PC-3 (cell line): ENCODE measurements around the gene FOLR2. TPM values are rescaled to one million over a fixed set of nuclear protein-coding genes. Genes with fewer than 3 reads are reported as not detected.

ENCODE experiments used
- ATAC-seq: fragments of 200-7000 bp; cut with Tn5 transposase; 2 replicates; pipeline ENCODE4 v1.9.1; 2020; ENCODE audit warnings: mild to moderate bottlenecking, moderate library complexity
- BruUV-seq: library from RNA; stranded (reverse); fragments of 400-500 nt; replicated peaks from 2 replicates; lab custom pipeline; 2021; lab: Mats Ljungman, UMichigan
- CTCF ChIA-PET: fragments of 300-600 bp; sonication (Branson Sonifier 250); formaldehyde crosslinking; loops from one replicate; lab custom pipeline; 2022; ENCODE audit warnings: antibody characterized with exemption; lab: Charles Lee
- POLR2A ChIA-PET: fragments of 300-600 bp; sonication (Branson Sonifier 250); formaldehyde crosslinking; loops from one replicate; lab custom pipeline; 2022; ENCODE audit warnings: antibody characterized with exemption; ENCODE audit not compliant: unreplicated experiment; lab: Charles Lee
- DNase-seq: peaks from one replicate; pipeline ENCODE4 v3.0.0-alpha.2; 2015
- H2AFZ ChIP-seq: fragments of 300-600 bp; sonication (generic); 2 replicates; pipeline ENCODE4 v1.6.0; 2016; ENCODE audit warnings: antibody characterized with exemption, low read length
- H3F3A ChIP-seq: fragments of 300-600 bp; sonication (generic); one replicate; pipeline ENCODE4 v1.6.0; 2017; ENCODE audit warnings: antibody characterized with exemption, low read length, control low read depth, mild to moderate bottlenecking; ENCODE audit not compliant: unreplicated experiment
- H3K27ac ChIP-seq: fragments of 300-600 bp; sonication (generic); 2 replicates; pipeline ENCODE4 v1.5.1; 2016; ENCODE audit warnings: mild to moderate bottlenecking, low read length
- H3K27me3 ChIP-seq: fragments of 300-600 bp; sonication (generic); 2 replicates; pipeline ENCODE4 v1.6.1; 2016; ENCODE audit warnings: low read length, mixed read lengths
- H3K36me3 ChIP-seq: fragments of 300-600 bp; sonication (generic); 2 replicates; pipeline ENCODE4 v1.6.1; 2016; ENCODE audit warnings: low read depth, mixed run types, low read length, mixed read lengths
- H3K4me1 ChIP-seq: fragments of 300-600 bp; sonication (generic); 2 replicates; pipeline ENCODE4 v1.5.1; 2016; ENCODE audit warnings: low read length; ENCODE audit not compliant: insufficient read depth
- H3K4me2 ChIP-seq: fragments of 300-600 bp; sonication (generic); 2 replicates; pipeline ENCODE4 v1.6.0; 2016; ENCODE audit warnings: low read length
- H3K4me3 ChIP-seq: fragments of 300-600 bp; sonication (generic); 2 replicates; pipeline ENCODE4 v1.5.1; 2016; ENCODE audit warnings: mild to moderate bottlenecking, low read length, mixed read lengths
- H3K79me2 ChIP-seq: fragments of 300-600 bp; sonication (generic); 2 replicates; pipeline ENCODE4 v1.6.1; 2017; ENCODE audit warnings: low read length, mixed read lengths
- H3K9ac ChIP-seq: fragments of 300-600 bp; sonication (generic); 2 replicates; pipeline ENCODE4 v1.6.0; 2016; ENCODE audit warnings: mild to moderate bottlenecking, low read length
- H3K9me2 ChIP-seq: fragments of 300-600 bp; sonication (generic); replicated peaks from 2 replicates; pipeline ENCODE4 v1.6.1; 2016; ENCODE audit warnings: mixed run types, low read length, mixed read lengths
- H3K9me3 ChIP-seq: fragments of 300-600 bp; sonication (generic); 2 replicates; pipeline ENCODE4 v1.6.1; 2016; ENCODE audit warnings: low read length, mixed read lengths
- H4K20me1 ChIP-seq: fragments of 300-600 bp; sonication (generic); 2 replicates; pipeline ENCODE4 v1.6.1; 2016; ENCODE audit warnings: low read length, mixed read lengths
- CTCF ChIP-seq: fragments of 300-600 bp; sonication (generic); conservative IDR thresholded peaks from 2 replicates; pipeline ENCODE4 v1.5.1; 2017; ENCODE audit warnings: antibody characterized with exemption, low read depth, mild to moderate bottlenecking, low read length
- EZH2 ChIP-seq: fragments of 300-600 bp; sonication (generic); IDR thresholded peaks from one replicate; pipeline ENCODE4 v1.6.1; 2017; ENCODE audit warnings: antibody characterized with exemption, mild to moderate bottlenecking, low read length; ENCODE audit not compliant: unreplicated experiment
- EZH2phosphoT487 ChIP-seq: fragments of 300-600 bp; sonication (generic); IDR thresholded peaks from 2 replicates; pipeline ENCODE4 v1.6.1; 2018; ENCODE audit warnings: mild to moderate bottlenecking, antibody characterized with exemption, low read length, borderline replicate concordance
- intact Hi-C: fragments of 100-400 bp; cut with micrococcal nuclease; formaldehyde crosslinking; loops from 2 replicates; pipeline ENCODE4 v1.9.0; 2023
- total RNA-seq: library from RNA; depleted of rRNA; stranded (reverse); fragments of >200 nt; gene quantifications from 2 replicates; pipeline ENCODE4 v1.2.3, GENCODE V29; 2014

The FOLR2 gene
- total RNA-seq, 1 experiment from 2014 or later = not detected

- Histone ChIP-seq H3F3A (no peaks in the 10 kb centered on the region), H3K27ac (peak overlapping the region; percentile 34), H3K4me1 (peaks cover 14% of the 10 kb centered on the region), H3K9me2 (no peaks in the 10 kb centered on the region), H3K9ac (peak overlapping the region; percentile 66), H3K4me2 (peak overlapping the region; percentile 100), H3K9me3 (no peaks in the 10 kb centered on the region), H3K4me3 (peak overlapping the region; percentile 97), H3K27me3 (no peaks in the 10 kb centered on the region), H3K36me3 (peaks cover 6% of the 10 kb centered on the region; the same call in 1 of the 2 replicates), H4K20me1 (no peaks in the 10 kb centered on the region), H2AFZ (peak overlapping the region; percentile 99), H3K79me2 (peaks cover 37% of the 10 kb centered on the region)
- ChIA-PET CTCF (interaction anchor here (0.6 to 1.0 kb wide), 3 partner anchors 18 to 191 kb away, joined by 3 to 11 read pairs (median 3); no protein-coding TSS in a partner anchor), POLR2A (no interaction called here)
- TF ChIP-seq EZH2 = no peak
- no peak for TF ChIP-seq EZH2phosphoT487
- no TSS peak for BruUV-seq
- DNase-seq (peak; percentile 60), ATAC-seq (peak; percentile 59)
- intact Hi-C loops = loop anchor here (2.0 kb wide), 2 partner anchors 15 to 111 kb away; partner anchors contain the start of gene ANAPC15
Observed at GRCh38 chr11:72223615-72224563, 7.3 kb downstream of the FOLR2 start.

- Histone ChIP-seq H3F3A (no peaks in the 10 kb centered on the region), H3K4me3 (peak within 1 kb of the TSS; percentile 97), H3K4me2 (peak within 1 kb of the TSS; percentile 100), H2AFZ (peak within 1 kb of the TSS; percentile 99), H3K27me3 (no peaks in the 10 kb centered on the region), H3K36me3 (peaks cover 14% of the 10 kb centered on the region; the same call in 1 of the 2 replicates), H3K9ac (peak within 1 kb of the TSS; percentile 66), H3K79me2 (peaks cover 37% of the 10 kb centered on the region), H3K27ac (peak within 1 kb of the TSS; percentile 34), H3K9me3 (no peaks in the 10 kb centered on the region), H3K4me1 (peaks cover 14% of the 10 kb centered on the region), H3K9me2 (no peaks in the 10 kb centered on the region), H4K20me1 (no peaks in the 10 kb centered on the region)
- ChIA-PET POLR2A (no interaction called here), CTCF (interaction anchor here (0.6 kb wide), 1 partner anchor 21 kb away, joined by 4 read pairs; no protein-coding TSS in a partner anchor)
- no peak for TF ChIP-seq EZH2
- DNase-seq (peak; percentile 43), ATAC-seq (peak; percentile 7)
- intact Hi-C loops = loop anchor here (2.0 kb wide), 1 partner anchor 14 kb away; no protein-coding TSS in a partner anchor
- BruUV-seq = no TSS peak
Observed at GRCh38 chr11:72224564-72225410, 8.2 kb downstream of the FOLR2 start, which contains the start of gene INPPL1. TSS of gene INPPL1 (plus strand) at chr11:72224767. CDS start at chr11:72224985, 218 bp downstream.

GRCh38 chr11:72225411-72225951, 8.9 kb downstream of the FOLR2 start:
- intact Hi-C loops = loop anchor here (2.0 kb wide), 1 partner anchor 13 kb away; no protein-coding TSS in a partner anchor
- ChIA-PET POLR2A (interaction anchor here (0.5 kb wide), 1 partner anchor 9 kb away, joined by 7 read pairs; no protein-coding TSS in a partner anchor), CTCF (interaction anchor here (0.6 kb wide), 1 partner anchor 21 kb away, joined by 4 read pairs; no protein-coding TSS in a partner anchor)
- no peaks in the 10 kb centered on the region for H3K27me3 ChIP-seq
- TF ChIP-seq EZH2 = no peak
- TF ChIP-seq CTCF = no peak
- no peak for TF ChIP-seq EZH2phosphoT487
- peaks cover 14% of the 10 kb centered on the region for H3K4me1 ChIP-seq
- H3K9ac ChIP-seq = peak overlapping the region; percentile 66
- no peaks in the 10 kb centered on the region for H3F3A ChIP-seq
- H3K79me2 ChIP-seq = peaks cover 37% of the 10 kb centered on the region
- ATAC-seq (0 out of 2 replicates have a peak, but pooled peaks have one; percentile 2), DNase-seq (peak; percentile 31)
- H3K9me3 ChIP-seq = no peaks in the 10 kb centered on the region
- peaks cover 21% of the 10 kb centered on the region for H3K36me3 ChIP-seq
- no TSS peak for BruUV-seq
- H3K4me2 ChIP-seq = peak overlapping the region; percentile 100
- peak overlapping the region; percentile 79 for H2AFZ ChIP-seq
- no peaks in the 10 kb centered on the region for H3K9me2 ChIP-seq
- no peak overlapping the region for H3K27ac ChIP-seq
- H3K4me3 ChIP-seq = peak overlapping the region; percentile 97
- H4K20me1 ChIP-seq = no peaks in the 10 kb centered on the region
